ACC112 (cell line): ENCODE measurements around the gene AVL9.

Source experiments
- H2AFZ ChIP-seq: fragments of 200-600 bp; sonication (generic); one replicate; pipeline ENCODE4 v1.6.0; 2017; ENCODE audit warnings: antibody characterized with exemption, low read length; ENCODE audit not compliant: unreplicated experiment
- H3K27ac ChIP-seq: fragments of 200-600 bp; sonication (generic); 2 replicates; pipeline ENCODE4 v1.5.1; 2014; ENCODE audit warnings: low read depth, mild to moderate bottlenecking, antibody characterized with exemption, low read length, moderate library complexity
- H3K27me3 ChIP-seq: fragments of 200-600 bp; sonication (generic); 2 replicates; pipeline ENCODE4 v1.6.1; 2014; ENCODE audit warnings: mild to moderate bottlenecking, antibody characterized with exemption, low read length, moderate library complexity, mixed read lengths; ENCODE audit not compliant: insufficient read depth
- H3K36me3 ChIP-seq: fragments of 200-600 bp; sonication (generic); 2 replicates; pipeline ENCODE4 v1.6.1; 2016; ENCODE audit warnings: mild to moderate bottlenecking, antibody characterized with exemption, low read length, moderate library complexity, mixed read lengths; ENCODE audit not compliant: insufficient read depth
- H3K4me1 ChIP-seq: fragments of 200-600 bp; sonication (generic); one replicate; pipeline ENCODE4 v1.6.1; 2016; ENCODE audit warnings: low read length, mixed read lengths; ENCODE audit not compliant: insufficient read depth, unreplicated experiment, control insufficient read depth
- H3K4me3 ChIP-seq: fragments of 200-600 bp; sonication (generic); 2 replicates; pipeline ENCODE4 v1.5.1; 2014; ENCODE audit warnings: mild to moderate bottlenecking, low read depth, low read length
- H3K79me2 ChIP-seq: fragments of 200-600 bp; sonication (generic); one replicate; pipeline ENCODE4 v1.6.0; 2016; ENCODE audit warnings: low read length; ENCODE audit not compliant: control insufficient read depth, unreplicated experiment, insufficient read depth

The AVL9 gene

DNA sequence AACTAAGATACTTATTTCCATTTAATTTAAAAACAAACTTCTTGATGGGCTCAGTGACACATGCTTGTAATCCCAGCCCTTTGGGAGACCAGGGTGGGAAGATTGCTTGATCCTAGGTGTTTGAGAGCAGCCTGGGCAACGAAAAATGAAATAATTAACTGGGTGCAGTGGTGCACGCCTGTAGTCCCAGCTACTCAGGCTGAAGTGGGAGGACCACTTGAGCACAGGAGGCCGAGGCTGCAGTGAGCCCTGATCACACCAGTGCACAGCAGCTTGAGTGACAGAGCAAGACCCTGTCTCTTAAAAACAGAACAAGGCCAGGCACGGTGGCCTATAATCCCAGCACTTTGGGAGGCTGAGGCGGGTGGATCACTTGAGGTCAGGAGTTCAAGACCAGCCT, 37.4 kb downstream of the AVL9 start:
- Histone ChIP-seq H3K27ac (no peak overlapping the region), H2AFZ (no peak overlapping the region), H3K79me2 (peaks cover 36% of the 10 kb centered on the region), H3K27me3 (no peaks in the 10 kb centered on the region), H3K4me3 (no peak overlapping the region), H3K4me1 (peaks cover 8% of the 10 kb centered on the region), H3K36me3 (no peaks in the 10 kb centered on the region)

DNA sequence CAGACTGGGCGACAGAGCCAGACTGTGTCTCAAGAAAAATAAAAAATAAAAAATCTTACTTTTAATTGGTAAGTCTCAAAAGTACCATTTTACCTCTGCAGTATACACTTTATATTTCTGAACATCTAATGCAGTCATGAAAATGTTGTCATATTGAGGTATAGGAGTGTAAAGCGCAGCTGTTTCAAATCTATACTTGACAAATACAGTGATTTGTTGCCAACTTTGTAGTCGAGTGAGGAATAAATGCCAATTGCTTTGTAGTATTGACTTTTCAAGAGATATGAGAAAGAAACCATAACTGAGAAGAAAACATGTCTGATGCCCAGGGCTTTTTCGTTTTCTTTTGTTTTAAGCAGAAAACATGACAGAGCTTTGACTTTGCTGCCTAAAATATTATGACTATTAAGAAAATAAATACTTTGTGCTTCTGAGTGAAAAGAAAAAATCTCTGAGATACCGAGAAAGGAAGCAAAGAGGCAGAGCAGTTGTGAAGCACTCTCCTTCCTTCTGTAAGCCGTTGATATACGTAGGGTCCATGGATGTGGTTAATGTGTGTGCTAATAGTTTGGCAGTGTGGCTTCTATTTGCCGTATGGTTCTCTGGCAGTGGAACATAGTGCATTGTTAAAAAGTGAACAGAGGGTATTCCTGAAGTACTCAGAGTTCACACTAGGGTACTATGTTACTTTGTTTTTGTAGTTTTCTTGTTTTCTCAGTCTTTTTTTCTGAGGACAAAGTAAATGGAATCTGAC, 38.2 kb downstream of the AVL9 start:
- no peaks in the 10 kb centered on the region for H3K27me3 ChIP-seq
- no peaks in the 10 kb centered on the region for H3K36me3 ChIP-seq
- peaks cover 37% of the 10 kb centered on the region for H3K79me2 ChIP-seq
- H3K27ac ChIP-seq = no peak overlapping the region
- no peak overlapping the region for H3K4me3 ChIP-seq
- peaks cover 8% of the 10 kb centered on the region for H3K4me1 ChIP-seq
- no peak overlapping the region for H2AFZ ChIP-seq

DNA sequence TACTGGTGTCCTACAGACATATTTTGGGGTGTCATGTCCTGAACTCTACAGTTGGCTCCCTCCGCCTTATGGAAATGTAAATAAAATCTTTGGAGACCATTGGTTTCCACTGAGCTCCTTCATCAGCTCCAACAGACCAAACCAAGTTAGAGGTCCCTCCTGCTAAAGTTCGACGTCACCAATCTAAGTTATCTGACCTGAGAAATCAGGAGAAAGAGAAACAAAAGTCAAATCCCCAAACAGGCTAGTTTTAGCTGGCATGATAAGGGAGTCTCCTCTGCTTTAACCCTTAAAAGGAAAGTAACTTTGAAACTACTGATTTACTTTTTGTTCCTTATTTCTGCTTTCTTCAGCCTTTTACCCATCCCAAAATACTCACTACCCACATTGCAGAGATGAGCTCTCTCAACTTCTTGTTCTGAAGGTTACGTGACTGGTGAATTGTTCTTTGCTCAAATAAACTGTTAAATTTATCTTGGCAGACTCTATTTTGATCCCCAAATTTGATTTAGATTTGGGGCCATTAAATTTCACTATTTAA, 39.9 kb downstream of the AVL9 start:
- no peaks in the 10 kb centered on the region for H3K36me3 ChIP-seq
- no peak overlapping the region for H3K27ac ChIP-seq
- peaks cover 8% of the 10 kb centered on the region for H3K4me1 ChIP-seq
- H2AFZ ChIP-seq = no peak overlapping the region
- H3K79me2 ChIP-seq = peaks cover 43% of the 10 kb centered on the region
- no peak overlapping the region for H3K4me3 ChIP-seq
- H3K27me3 ChIP-seq = no peaks in the 10 kb centered on the region

DNA sequence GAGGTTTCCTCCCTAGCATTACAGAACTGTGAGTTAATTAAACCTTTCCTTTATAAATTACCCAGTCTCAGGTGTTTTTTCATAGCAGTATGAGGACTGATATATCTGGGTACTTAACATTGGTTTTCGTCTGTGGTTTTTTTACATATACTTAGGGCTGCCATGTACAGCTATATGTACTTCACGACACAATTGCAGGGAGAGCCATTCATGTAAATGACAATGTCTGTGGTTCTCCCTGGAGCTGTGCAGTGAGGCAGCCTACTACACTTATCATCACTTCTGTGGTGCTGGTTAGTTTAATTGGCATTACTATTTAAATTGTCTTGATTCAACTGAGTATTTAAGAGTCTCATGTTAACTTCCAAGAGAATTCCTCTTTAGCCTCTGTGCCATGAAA, 40.7 kb downstream of the AVL9 start:
- Histone ChIP-seq H3K36me3 (no peaks in the 10 kb centered on the region), H3K79me2 (peaks cover 43% of the 10 kb centered on the region), H3K4me3 (no peak overlapping the region), H3K27me3 (no peaks in the 10 kb centered on the region), H3K4me1 (peaks cover 8% of the 10 kb centered on the region), H2AFZ (no peak overlapping the region), H3K27ac (no peak overlapping the region)

DNA sequence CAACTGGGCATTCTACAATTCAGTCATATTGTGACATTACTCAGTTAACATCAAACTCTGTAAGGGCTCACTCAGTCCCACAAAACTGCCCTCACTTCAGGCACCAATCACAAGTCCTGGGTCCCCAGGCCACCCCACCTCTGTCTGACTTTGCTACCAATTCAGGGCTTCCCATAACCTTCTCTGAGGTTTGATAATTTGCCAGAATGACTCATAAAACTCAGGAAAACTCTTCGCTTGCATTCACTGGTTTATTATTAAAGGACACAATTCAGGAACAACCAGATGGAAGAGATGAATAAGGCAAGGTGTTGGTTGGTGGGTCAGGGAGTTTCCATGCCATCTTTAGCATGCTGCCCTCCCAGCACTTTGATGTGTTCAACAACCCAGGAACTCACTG, 41.3 kb downstream of the AVL9 start:
- H3K79me2 ChIP-seq = peaks cover 43% of the 10 kb centered on the region
- H3K27me3 ChIP-seq = no peaks in the 10 kb centered on the region
- H2AFZ ChIP-seq = no peak overlapping the region

DNA sequence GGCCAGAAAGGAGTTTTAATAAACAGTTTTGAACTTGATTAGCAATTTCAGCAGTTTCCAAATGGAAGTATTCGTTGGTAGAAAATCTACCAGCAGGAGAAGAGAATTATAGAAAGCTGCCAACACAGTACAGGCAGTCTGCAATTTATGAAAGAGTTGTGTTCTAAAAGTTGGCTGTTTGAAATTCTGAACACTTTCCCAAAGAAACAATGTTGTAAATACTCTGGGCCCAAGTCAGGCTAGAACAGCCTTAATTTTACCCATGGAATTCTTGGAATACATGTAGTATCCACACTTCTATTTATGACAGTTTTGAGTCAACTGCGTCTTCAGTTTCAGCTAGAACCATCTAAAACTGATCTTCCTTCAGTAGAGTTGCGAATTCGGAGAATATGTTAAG, 42.5 kb downstream of the AVL9 start:
- H3K4me1 ChIP-seq = peaks cover 8% of the 10 kb centered on the region
- H3K79me2 ChIP-seq = peaks cover 42% of the 10 kb centered on the region
- H3K4me3 ChIP-seq = no peak overlapping the region
- no peaks in the 10 kb centered on the region for H3K36me3 ChIP-seq
- H2AFZ ChIP-seq = no peak overlapping the region
- no peaks in the 10 kb centered on the region for H3K27me3 ChIP-seq
- no peak overlapping the region for H3K27ac ChIP-seq

More for the DNA sequence above, 41.3 kb downstream of the AVL9 start:
- Histone ChIP-seq H3K36me3 (no peaks in the 10 kb centered on the region), H3K4me1 (peaks cover 8% of the 10 kb centered on the region), H3K27ac (no peak overlapping the region), H3K4me3 (no peak overlapping the region)

DNA sequence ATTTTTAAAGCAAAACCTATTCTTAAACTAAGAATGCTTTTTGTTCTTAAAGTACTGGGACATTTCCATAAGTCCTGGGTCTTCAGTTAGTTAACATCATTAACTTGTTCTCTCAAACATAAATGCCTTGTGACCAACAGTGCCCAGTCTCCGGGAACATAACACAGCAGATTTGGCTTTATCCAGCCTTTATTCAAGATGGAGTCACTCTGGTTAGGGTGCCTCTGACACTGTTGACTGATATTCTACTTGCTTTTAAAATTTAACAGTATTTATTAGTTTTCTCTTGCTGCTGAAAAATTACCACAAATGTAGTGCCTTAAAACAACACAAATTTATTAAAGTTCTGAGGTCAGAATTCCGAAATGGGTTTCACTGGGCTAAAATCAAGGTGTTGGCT, 44.1 kb downstream of the AVL9 start:
- H3K27me3 ChIP-seq = no peaks in the 10 kb centered on the region
- H3K36me3 ChIP-seq = no peaks in the 10 kb centered on the region
- H3K4me1 ChIP-seq = peaks cover 8% of the 10 kb centered on the region
- H2AFZ ChIP-seq = no peak overlapping the region
- no peak overlapping the region for H3K27ac ChIP-seq
- H3K4me3 ChIP-seq = no peak overlapping the region
- H3K79me2 ChIP-seq = peaks cover 47% of the 10 kb centered on the region

DNA sequence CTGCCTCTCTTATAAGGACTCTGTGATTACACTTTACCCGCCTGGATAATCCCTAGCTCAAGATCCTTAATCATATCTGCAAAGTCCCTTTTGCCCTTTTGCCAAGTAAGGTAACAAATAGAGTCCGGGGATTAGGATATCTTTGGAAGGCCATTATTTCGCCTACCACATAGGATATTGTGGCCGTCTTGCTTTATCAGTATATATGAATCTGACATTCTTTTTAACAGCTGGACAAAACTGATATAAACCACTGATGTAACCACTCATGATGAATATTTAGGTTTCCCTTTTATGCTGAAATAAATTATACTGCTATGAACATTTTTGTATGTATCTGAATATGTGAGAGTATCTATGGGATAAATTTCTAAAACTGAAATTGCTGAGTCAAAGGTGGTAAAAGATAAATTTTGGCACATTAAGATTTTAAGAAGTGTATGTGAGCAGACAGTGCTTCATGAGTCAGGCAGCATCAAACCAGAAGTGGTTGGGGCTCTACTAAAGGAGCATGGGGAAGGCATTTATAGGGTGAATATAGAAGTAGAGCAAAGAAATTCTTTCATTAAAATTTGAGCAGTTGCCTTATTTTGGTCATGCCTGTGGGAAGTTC, 44.7 kb downstream of the AVL9 start:
- H3K79me2 ChIP-seq = peaks cover 46% of the 10 kb centered on the region
- no peaks in the 10 kb centered on the region for H3K27me3 ChIP-seq
- H3K4me1 ChIP-seq = peaks cover 8% of the 10 kb centered on the region
- H3K27ac ChIP-seq = no peak overlapping the region
- H3K36me3 ChIP-seq = no peaks in the 10 kb centered on the region; the same call in 1 of the 2 replicates
- no peak overlapping the region for H3K4me3 ChIP-seq
- H2AFZ ChIP-seq = no peak overlapping the region

DNA sequence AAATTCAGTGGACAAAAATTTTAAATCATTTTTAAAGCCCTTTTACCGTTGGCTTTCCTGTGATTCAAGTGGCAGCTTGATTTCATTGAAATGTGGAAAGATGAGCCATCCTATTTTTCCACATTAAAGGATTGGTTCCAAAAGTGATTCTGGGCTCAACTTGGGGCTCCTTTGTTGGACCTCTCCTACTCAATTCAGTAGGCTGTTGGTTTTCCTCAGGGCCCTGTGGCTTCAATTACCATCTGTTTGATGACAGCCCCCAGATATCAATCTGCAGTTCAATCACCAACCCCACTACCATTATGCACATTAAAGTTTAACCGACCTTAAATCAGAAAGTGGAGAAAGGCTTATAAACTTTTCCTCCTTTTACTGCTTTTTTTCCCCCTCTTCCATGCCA, 47.3 kb downstream of the AVL9 start:
- Histone ChIP-seq H3K27ac (no peak overlapping the region), H3K27me3 (no peaks in the 10 kb centered on the region), H2AFZ (no peak overlapping the region), H3K36me3 (peaks cover 4% of the 10 kb centered on the region; the same call in 1 of the 2 replicates), H3K79me2 (peaks cover 38% of the 10 kb centered on the region), H3K4me1 (no peaks in the 10 kb centered on the region), H3K4me3 (no peak overlapping the region)

DNA sequence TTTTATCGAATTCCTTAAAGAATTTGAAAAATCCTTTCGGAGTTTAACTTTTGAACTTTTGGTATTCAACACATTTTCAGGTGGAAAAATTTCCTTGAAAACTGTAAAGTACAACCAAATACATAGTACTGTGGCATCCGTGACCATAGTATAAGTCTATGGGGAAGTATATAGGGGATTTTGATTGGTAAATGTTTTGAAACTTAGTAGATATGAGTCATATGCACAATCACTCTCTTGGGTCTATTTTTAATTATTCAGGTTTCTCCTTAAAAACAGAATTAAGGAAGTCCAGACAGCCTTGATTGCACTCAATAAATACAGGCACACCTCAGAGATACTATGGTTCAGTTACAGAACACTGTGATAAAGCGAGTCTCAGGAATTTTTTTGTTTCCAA, 64.2 kb downstream of the AVL9 start:
- Histone ChIP-seq H3K27me3 (no peaks in the 10 kb centered on the region), H3K4me1 (no peaks in the 10 kb centered on the region), H3K27ac (no peak overlapping the region), H2AFZ (no peak overlapping the region), H3K36me3 (peaks cover 20% of the 10 kb centered on the region), H3K79me2 (no peaks in the 10 kb centered on the region), H3K4me3 (no peak overlapping the region)

DNA sequence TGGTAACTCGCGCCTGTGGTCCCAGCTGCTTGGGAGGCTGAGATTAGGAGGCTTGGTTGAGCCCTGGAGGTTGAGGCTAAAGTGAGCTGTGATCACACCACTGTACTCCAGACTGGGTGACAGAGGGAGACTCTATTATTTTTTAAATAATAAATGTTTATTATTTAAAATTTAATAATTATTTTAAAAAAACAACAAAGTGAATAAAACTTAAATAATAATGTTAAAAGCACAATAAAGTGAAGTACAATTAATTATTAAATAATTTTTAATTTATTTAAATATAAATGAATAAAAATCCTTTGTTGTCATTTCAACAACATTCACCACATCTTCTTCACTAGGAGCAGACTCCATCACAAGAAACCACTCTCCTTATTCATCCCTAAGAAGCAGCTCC, 64.8 kb downstream of the AVL9 start:
- no peak overlapping the region for H3K27ac ChIP-seq
- H3K36me3 ChIP-seq = peaks cover 18% of the 10 kb centered on the region
- H3K4me3 ChIP-seq = no peak overlapping the region
- no peaks in the 10 kb centered on the region for H3K4me1 ChIP-seq
- no peaks in the 10 kb centered on the region for H3K27me3 ChIP-seq
- no peaks in the 10 kb centered on the region for H3K79me2 ChIP-seq
- no peak overlapping the region for H2AFZ ChIP-seq
